ENCODE measurements around the gene RTTN. TPM values are rescaled to one million over a fixed set of nuclear protein-coding genes. Genes with fewer than 3 reads are reported as not detected.

Gene RTTN
- total and polyA plus RNA-seq, 9 of the 15 experiments (the other 6 are each of a cell fraction or from before 2014, with no cell fraction given) = 3.1 to 18.3 (median 10.6) TPM

DNA sequence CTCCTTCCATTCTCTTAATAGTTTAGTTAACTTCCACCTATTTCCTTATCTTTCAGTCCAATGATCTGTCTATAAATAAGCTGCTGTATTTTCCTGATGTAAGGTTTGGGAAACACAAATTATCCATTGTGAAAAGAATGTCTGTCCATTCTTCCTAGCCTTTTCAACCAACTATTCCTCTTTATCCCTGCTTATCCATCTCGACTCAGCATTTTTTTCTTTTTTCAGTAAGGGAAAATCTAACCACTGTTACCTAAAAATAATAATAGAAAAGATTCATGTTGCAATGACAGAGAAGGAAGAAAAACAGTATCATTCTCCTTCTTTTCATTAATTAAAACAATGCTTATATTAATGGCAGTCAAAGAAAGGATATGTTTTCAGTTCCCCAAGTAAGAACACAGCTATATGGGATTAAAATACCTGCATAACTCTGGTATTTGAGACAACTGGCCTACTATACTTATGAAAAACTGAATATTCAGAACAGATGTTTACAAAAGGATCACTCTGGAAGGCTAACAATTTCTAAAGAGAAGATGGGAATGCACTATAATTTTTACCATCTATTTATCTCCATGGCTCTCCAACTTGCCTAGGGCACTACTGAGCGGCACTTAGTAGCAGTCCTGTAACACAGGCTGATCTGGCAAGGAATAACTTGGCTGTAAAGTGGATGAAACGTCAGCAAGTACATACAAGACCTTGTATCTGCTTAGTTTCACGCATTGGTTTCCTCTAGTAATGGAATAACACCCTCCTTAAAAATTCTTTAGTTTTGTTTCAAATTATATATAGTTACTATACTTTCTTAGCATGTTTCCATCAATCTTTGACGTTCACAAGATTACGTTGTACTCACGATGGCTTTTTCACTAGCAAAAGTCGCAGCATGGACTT is 57.2 kb downstream of the RTTN start:
- CTCF ChIA-PET (ENCODE audit: low intra/inter-chr PET ratio) = no interaction called here
- H3K4me1 ChIP-seq (replicated peaks in 1 of 2; ENCODE audit: control insufficient read depth in 2 of 2, insufficient read depth in 2 of 2, low read length in 2 of 2) = peaks cover 0 to 5% of the 10 kb centered on the region in 2 experiments; a peak in 2 of 5 replicates
- no peaks in the 10 kb centered on the region for H3K79me2 ChIP-seq (ENCODE audit: control insufficient read depth, insufficient read depth, low read length)
- H3K9me1 ChIP-seq (ENCODE audit: control insufficient read depth, insufficient read depth, low read length) = no peaks in the 10 kb centered on the region
- no peaks in the 10 kb centered on the region for H3K9me3 ChIP-seq (replicated peaks; ENCODE audit: control insufficient read depth, insufficient read depth, low read depth, low read length)
- no peaks in the 10 kb centered on the region for H3K27me3 ChIP-seq (ENCODE audit: control insufficient read depth in 2 of 2, insufficient read depth in 2 of 2, low read length in 2 of 2)
- no TSS peak for BruUV-seq (replicated peaks)
- peaks cover 25% of the 10 kb centered on the region; the same call in 2 of the 3 replicates for H3K36me3 ChIP-seq (ENCODE audit: control insufficient read depth, insufficient read depth, low read length)
- POLR2A ChIA-PET = no interaction called here
- intact Hi-C loops (cut with micrococcal nuclease) (no loop called here), in situ Hi-C loops (cut with MboI) (no loop called here)
- WGBS (ENCODE audit: insufficient coverage, low coverage, missing lambda C conversion rate) = 76% methylated on average over 8 of the region's 8 CpGs
- H3K4me3 ChIP-seq = no peak overlapping the region
- FAIRE-seq (no peak), DNase-seq (ENCODE audit: extremely low read depth in 1 of 4, low spot score in 3 of 4) (no peak), ATAC-seq (no peak)
- H2AFZ ChIP-seq (ENCODE audit: low read depth, low read length) = no peak overlapping the region
- H4K20me1 ChIP-seq (replicated peaks; ENCODE audit: control insufficient read depth, insufficient read depth, low read length) = no peaks in the 10 kb centered on the region
- no peak overlapping the region for H3K27ac ChIP-seq (ENCODE audit: extremely low read depth, low read depth, low read length)
- no peak overlapping the region for H3K4me2 ChIP-seq (ENCODE audit: insufficient read depth, low read length)
- H3K9ac ChIP-seq (ENCODE audit: insufficient read depth in 1 of 2, low read depth in 2 of 2, low read length in 2 of 2) = no peak overlapping the region
- no peak for TF ChIP-seq ZBTB1 (CRISPR knock-in tag; IDR thresholded peaks at IDR 0.05; ENCODE audit: borderline replicate concordance, low read depth)
- TF ChIP-seq C11orf30 (IDR thresholded peaks at IDR 0.05; ENCODE audit: low read depth) = peak; percentile 40; the same call in 1 of the 2 replicates
- TF ChIP-seq ZNF76 (CRISPR knock-in tag; IDR thresholded peaks at IDR 0.05; ENCODE audit: borderline replicate concordance) = no peak
- TF ChIP-seq BRCA1 (IDR thresholded peaks at IDR 0.05) = no peak
- TF ChIP-seq BRCA1 (CRISPR knock-in tag; IDR thresholded peaks at IDR 0.05) = no peak
- peak; percentile 51 for TF ChIP-seq ZNF316 (IDR thresholded peaks at IDR 0.05)
- TF ChIP-seq SMAD2 (IDR thresholded peaks at IDR 0.05; ENCODE audit: low read depth, low read length) = no peak
- TF ChIP-seq E2F8 (IDR thresholded peaks at IDR 0.05; ENCODE audit: low read depth, partially characterized antibody) = no peak
- no peak for TF ChIP-seq SMARCE1 (IDR thresholded peaks at IDR 0.05)
- no peak for TF ChIP-seq ATF3 (IDR thresholded peaks at IDR 0.05)
- no peak for TF ChIP-seq ATF3 (CRISPR knock-in tag; conservative IDR thresholded peaks at IDR 0.05)
- TF ChIP-seq MAFG (tag; conservative IDR thresholded peaks at IDR 0.05) = peak; percentile 35
- no peak for TF ChIP-seq CLOCK (CRISPR knock-in tag; IDR thresholded peaks at IDR 0.05; ENCODE audit: borderline replicate concordance)
- no peak for TF ChIP-seq RHOXF2B (CRISPR knock-in tag; conservative IDR thresholded peaks at IDR 0.05)
- TF ChIP-seq RNF2 (IDR thresholded peaks at IDR 0.05) = no peak
- TF ChIP-seq TFAM (CRISPR knock-in tag; conservative IDR thresholded peaks at IDR 0.05) = no peak
- TF ChIP-seq GTF2F1 (IDR thresholded peaks at IDR 0.05; ENCODE audit: low read depth, low read length) = no peak
- no peak for TF ChIP-seq U2AF1 (optimal IDR thresholded peaks at IDR 0.05; ENCODE audit: low read depth, low read length)
